NCI-H1092 treated with DMSO at 0.1 percent for 48 hours (cell line): ENCODE data around the gene PPFIA1.

ENCODE experiments used
- DNase-seq: peaks from one replicate; lab custom pipeline; 2025; lab: John Stamatoyannopoulos, UW

PPFIA1 gene

GRCh38 chr11:70414341-70415100, 144.0 kb downstream of the PPFIA1 start:
- no peak for DNase-seq

- no peak for DNase-seq
Observed at GRCh38 chr11:70415191-70415590, 144.7 kb downstream of the PPFIA1 start.

GRCh38 chr11:70415642-70416395, 145.3 kb downstream of the PPFIA1 start:
- DNase-seq, result no peak

- DNase-seq, result no peak
Observed at GRCh38 chr11:70416881-70417280, 146.4 kb downstream of the PPFIA1 start.

GRCh38 chr11:70418130-70418529, 147.6 kb downstream of the PPFIA1 start:
- DNase-seq, result no peak

- DNase-seq, result no peak
Observed at GRCh38 chr11:70419307-70420007, 149.0 kb downstream of the PPFIA1 start.

GRCh38 chr11:70420008-70420464, 149.5 kb downstream of the PPFIA1 start:
- DNase-seq, result no peak

- DNase-seq, result no peak
Observed at GRCh38 chr11:70420496-70420895, 150.0 kb downstream of the PPFIA1 start.

- no peak for DNase-seq
Observed at GRCh38 chr11:70421123-70421522, 150.6 kb downstream of the PPFIA1 start.

GRCh38 chr11:70422692-70423522, 152.4 kb downstream of the PPFIA1 start:
- DNase-seq, result no peak

GRCh38 chr11:70423523-70424505, 153.3 kb downstream of the PPFIA1 start:
- DNase-seq, result no peak

GRCh38 chr11:70424765-70425344, 154.4 kb downstream of the PPFIA1 start:
- DNase-seq, result no peak

- DNase-seq, result no peak
Observed at GRCh38 chr11:70427436-70427835, 156.9 kb downstream of the PPFIA1 start.

- DNase-seq, result no peak
Observed at GRCh38 chr11:70428701-70429427, 158.4 kb downstream of the PPFIA1 start.

- no peak for DNase-seq
Observed at GRCh38 chr11:70429428-70429705, 158.9 kb downstream of the PPFIA1 start.

- DNase-seq, result no peak
Observed at GRCh38 chr11:70429724-70430521, 159.4 kb downstream of the PPFIA1 start.

- DNase-seq, result no peak
Observed at GRCh38 chr11:70430671-70431574, 160.4 kb downstream of the PPFIA1 start.

- no peak for DNase-seq
Observed at GRCh38 chr11:70431611-70432010, 161.1 kb downstream of the PPFIA1 start.
